ENCODE data around the gene TSPAN18.
A peak's percentile ranks its signal among the peaks of the same experiment; 100 is the strongest.

The TSPAN18 gene

DNA sequence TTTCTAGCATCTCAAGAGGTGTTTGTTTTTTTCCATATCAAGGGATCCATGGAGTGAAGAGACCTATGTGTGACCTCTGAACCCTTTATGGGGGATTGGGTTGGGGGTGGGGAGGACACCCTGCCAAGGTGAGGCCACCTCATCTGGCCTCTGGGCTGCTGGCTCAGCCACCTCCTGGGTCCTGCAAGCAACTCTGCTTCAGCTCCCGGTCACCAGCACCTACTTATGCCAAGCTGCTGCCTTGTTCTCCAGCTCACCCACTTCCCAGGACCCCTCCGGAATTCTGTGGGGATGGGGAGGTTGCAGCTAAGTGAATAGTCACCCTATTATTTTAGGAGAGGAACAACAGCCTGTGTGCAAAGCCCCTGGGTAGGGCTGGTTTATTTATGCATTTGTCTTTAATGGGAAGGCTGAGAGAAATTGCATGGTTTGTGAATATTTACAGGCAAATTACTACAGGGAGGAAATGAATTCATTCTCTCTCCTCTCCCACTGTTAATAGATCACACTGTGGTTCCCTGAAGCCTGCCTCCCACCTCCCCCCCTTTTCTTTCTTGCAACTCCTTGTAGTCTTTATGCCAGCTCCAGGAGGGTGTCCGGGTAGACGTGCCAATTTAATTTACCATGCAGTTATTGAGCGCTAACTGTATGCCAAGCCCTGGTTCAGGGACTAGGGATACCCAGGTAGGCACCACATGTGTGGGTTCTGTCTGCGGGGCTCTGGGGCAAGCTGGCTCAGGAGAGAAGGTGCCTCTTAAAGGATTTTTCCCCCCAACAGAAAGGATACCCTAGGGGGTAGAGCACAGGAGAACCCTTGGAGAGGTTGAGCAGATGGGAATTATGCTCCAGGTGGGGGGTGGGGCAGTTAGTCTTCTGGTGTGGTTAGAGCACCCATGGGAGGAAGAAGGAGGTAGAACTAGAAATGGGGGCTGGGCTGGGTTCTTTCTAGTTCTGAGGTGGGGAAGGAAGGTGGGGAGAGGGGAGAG is 50.7 kb downstream of the TSPAN18 start:
- Histone ChIP-seq H3K9me3 (ENCODE audit: low read depth, low read length) (no peaks in the 10 kb centered on the region), H3K27ac (peak overlapping the region; percentile 82; the same call in 1 of the 2 replicates), H3K9ac (ENCODE audit: insufficient read length) (no peak overlapping the region), H3K4me3 (peak overlapping the region; percentile 50), H3K36me3 (ENCODE audit: insufficient read depth, low read length) (no peaks in the 10 kb centered on the region)
- TF ChIP-seq FOXP2 (optimal IDR thresholded peaks at IDR 0.05; ENCODE audit: control extremely low read depth, extremely low read length, insufficient read depth) (no peak), EZH2 (IDR thresholded peaks at IDR 0.05) (no peak)
- DNase-seq (ENCODE audit: low read depth, low spot score), result peak; percentile 75

DNA sequence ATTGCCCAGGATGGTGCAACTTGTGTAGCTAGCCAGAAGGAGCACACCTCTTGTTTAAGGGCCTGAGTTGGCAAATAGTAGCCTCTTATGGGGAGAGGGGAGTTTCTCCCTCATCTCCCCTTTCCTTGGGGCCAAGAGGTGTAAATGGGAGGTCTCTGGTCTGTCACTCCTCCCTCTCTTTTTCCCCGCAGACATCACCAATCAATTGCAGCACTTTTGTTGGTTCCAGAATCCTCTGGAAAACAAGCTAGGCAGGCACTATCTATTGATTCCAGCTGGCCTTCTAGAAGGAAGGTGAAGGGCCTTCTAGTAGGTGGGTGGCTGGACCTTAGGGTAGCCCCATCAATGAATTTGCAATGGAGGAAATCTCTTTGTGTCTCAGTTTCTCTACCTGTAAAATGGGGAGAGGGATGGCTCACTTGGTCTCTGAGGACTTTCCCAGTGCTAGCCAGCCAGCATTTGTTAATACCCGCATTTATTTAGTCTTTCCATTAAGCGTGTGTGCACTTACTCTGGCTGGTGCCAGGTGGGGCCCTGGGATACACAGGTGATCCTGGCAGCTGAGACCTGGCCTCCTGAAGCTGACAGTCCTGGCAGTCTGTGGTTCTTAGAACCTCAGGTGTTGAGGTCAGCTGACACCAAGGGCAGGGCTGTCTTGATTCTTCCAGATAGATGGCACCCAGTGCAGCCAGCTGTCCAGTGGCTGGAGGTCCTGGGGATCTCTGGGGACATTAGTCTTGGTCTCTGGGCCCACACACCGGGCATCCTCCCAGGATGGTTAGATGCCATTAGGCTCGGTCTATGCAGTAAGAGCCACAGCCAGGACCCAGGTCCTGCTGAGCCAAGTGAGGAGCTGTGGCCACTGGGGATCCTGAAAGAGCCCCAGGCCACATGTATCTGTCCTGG is 51.7 kb downstream of the TSPAN18 start:
- no peak overlapping the region for H3K9ac ChIP-seq (ENCODE audit: insufficient read length)
- H3K4me3 ChIP-seq, result peak overlapping the region; percentile 50
- DNase-seq (ENCODE audit: low read depth, low spot score), result no peak
- H3K36me3 ChIP-seq (ENCODE audit: insufficient read depth, low read length), result no peaks in the 10 kb centered on the region
- TF ChIP-seq EZH2 (IDR thresholded peaks at IDR 0.05) (no peak), FOXP2 (optimal IDR thresholded peaks at IDR 0.05; ENCODE audit: control extremely low read depth, extremely low read length, insufficient read depth) (no peak), POLR2AphosphoS5 (IDR thresholded peaks at IDR 0.05; ENCODE audit: borderline replicate concordance, low read depth, low read length) (no peak)
- H3K9me3 ChIP-seq (ENCODE audit: low read depth, low read length), result no peaks in the 10 kb centered on the region
- peak overlapping the region; percentile 82; the same call in 1 of the 2 replicates for H3K27ac ChIP-seq

GRCh38 chr11:44779736-44780520 is 53.2 kb downstream of the TSPAN18 start:
- DNase-seq (ENCODE audit: low read depth, low spot score), result no peak
- TF ChIP-seq FOXP2 (optimal IDR thresholded peaks at IDR 0.05; ENCODE audit: control extremely low read depth, extremely low read length, insufficient read depth) (no peak), EZH2 (IDR thresholded peaks at IDR 0.05) (no peak), POLR2AphosphoS5 (IDR thresholded peaks at IDR 0.05; ENCODE audit: borderline replicate concordance, low read depth, low read length) (no peak)
- no peaks in the 10 kb centered on the region for H3K9me3 ChIP-seq (ENCODE audit: low read depth, low read length)
- H3K4me3 ChIP-seq, result no peak overlapping the region
- H3K36me3 ChIP-seq (ENCODE audit: insufficient read depth, low read length), result no peaks in the 10 kb centered on the region
- H3K9ac ChIP-seq (ENCODE audit: insufficient read length), result no peak overlapping the region
- no peak overlapping the region for H3K27ac ChIP-seq

DNA sequence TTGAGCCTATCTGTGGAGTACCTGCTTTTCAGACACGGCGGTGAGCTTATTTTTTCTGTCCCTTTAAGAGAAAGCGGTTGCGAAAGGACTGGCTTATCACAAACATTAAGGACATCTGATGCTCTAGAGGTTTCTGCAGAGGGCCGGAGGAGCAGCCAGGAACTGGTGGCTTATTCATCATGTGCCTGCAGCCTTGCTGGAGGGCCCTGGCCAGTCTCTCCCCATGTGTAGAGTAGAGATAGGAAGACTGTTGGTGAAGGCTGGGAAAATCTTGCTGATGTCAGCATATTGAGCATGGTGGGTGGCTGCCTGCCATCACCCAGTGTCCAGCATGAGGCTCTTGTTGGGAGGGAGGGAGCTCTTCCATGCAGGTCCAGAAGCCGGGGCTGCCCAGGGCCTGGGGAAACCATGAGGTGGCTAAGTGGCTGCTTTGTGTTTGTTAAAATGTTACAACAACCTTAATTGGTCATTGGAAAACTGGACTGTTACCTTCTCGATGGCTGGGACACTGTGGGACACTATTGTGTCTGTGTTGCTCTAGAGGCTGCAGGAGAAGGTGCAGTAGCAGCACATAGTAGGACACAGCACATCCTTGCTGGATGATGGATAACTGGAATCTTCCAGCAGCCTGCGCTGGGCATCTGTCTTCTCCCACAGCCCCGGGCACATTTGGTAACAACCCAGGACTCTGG is 54.3 kb downstream of the TSPAN18 start:
- no peak overlapping the region for H3K4me3 ChIP-seq
- no peak for DNase-seq (ENCODE audit: low read depth, low spot score)
- H3K9ac ChIP-seq (ENCODE audit: insufficient read length), result no peak overlapping the region
- H3K9me3 ChIP-seq (ENCODE audit: low read depth, low read length), result no peaks in the 10 kb centered on the region
- TF ChIP-seq POLR2AphosphoS5 (IDR thresholded peaks at IDR 0.05; ENCODE audit: borderline replicate concordance, low read depth, low read length) (no peak), FOXP2 (optimal IDR thresholded peaks at IDR 0.05; ENCODE audit: control extremely low read depth, extremely low read length, insufficient read depth) (no peak), EZH2 (IDR thresholded peaks at IDR 0.05) (no peak)
- H3K27ac ChIP-seq, result peak overlapping the region; percentile 44; the same call in 1 of the 2 replicates
- H3K36me3 ChIP-seq (ENCODE audit: insufficient read depth, low read length), result no peaks in the 10 kb centered on the region

DNA sequence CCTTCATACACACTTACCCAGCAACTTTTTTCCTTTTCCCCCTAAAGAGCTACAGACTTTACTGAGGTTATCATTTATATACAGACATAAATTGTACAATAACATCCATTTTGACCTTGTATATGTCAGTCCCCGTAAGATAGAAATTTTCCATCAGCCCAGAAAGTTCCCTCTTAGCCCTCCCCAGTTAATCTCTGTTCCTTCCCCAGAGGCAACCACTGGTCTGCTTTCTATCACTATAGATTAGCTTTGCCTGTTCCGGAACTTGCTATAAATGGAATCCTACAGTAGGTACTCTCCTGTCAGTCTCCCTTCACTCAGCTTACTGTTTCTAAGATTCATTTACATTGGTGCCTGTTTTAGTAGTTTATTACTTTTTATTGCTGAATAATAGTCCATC is 54.9 kb downstream of the TSPAN18 start:
- no peak for DNase-seq (ENCODE audit: low read depth, low spot score)
- no peak overlapping the region for H3K4me3 ChIP-seq
- no peaks in the 10 kb centered on the region for H3K36me3 ChIP-seq (ENCODE audit: insufficient read depth, low read length)
- no peaks in the 10 kb centered on the region for H3K9me3 ChIP-seq (ENCODE audit: low read depth, low read length)
- no peak overlapping the region for H3K9ac ChIP-seq (ENCODE audit: insufficient read length)
- TF ChIP-seq POLR2AphosphoS5 (IDR thresholded peaks at IDR 0.05; ENCODE audit: borderline replicate concordance, low read depth, low read length) (no peak), EZH2 (IDR thresholded peaks at IDR 0.05) (no peak), FOXP2 (optimal IDR thresholded peaks at IDR 0.05; ENCODE audit: control extremely low read depth, extremely low read length, insufficient read depth) (no peak)
- H3K27ac ChIP-seq, result no peak overlapping the region

- TF ChIP-seq FOXP2 (optimal IDR thresholded peaks at IDR 0.05; ENCODE audit: control extremely low read depth, extremely low read length, insufficient read depth), result no peak
- no peak for TF ChIP-seq POLR2AphosphoS5 (IDR thresholded peaks at IDR 0.05; ENCODE audit: borderline replicate concordance, low read depth, low read length)
- no peak for TF ChIP-seq EZH2 (IDR thresholded peaks at IDR 0.05)
Measured at GRCh38 chr11:44782478-44782877, 55.7 kb downstream of the TSPAN18 start.

GRCh38 chr11:44784436-44784760 is 57.6 kb downstream of the TSPAN18 start:
- Histone ChIP-seq H3K4me3 (peak overlapping the region; percentile 59), H3K36me3 (ENCODE audit: insufficient read depth, low read length) (no peaks in the 10 kb centered on the region), H3K27ac (peak overlapping the region; percentile 53; the same call in 1 of the 2 replicates), H3K9ac (ENCODE audit: insufficient read length) (no peak overlapping the region), H3K9me3 (ENCODE audit: low read depth, low read length) (no peaks in the 10 kb centered on the region)
- TF ChIP-seq POLR2AphosphoS5 (IDR thresholded peaks at IDR 0.05; ENCODE audit: borderline replicate concordance, low read depth, low read length), result no peak
- DNase-seq (ENCODE audit: low read depth, low spot score), result no peak

More at GRCh38 chr11:44782478-44782877, 55.7 kb downstream of the TSPAN18 start:
- Histone ChIP-seq H3K9me3 (ENCODE audit: low read depth, low read length) (no peaks in the 10 kb centered on the region), H3K36me3 (ENCODE audit: insufficient read depth, low read length) (no peaks in the 10 kb centered on the region), H3K4me3 (no peak overlapping the region), H3K9ac (ENCODE audit: insufficient read length) (no peak overlapping the region), H3K27ac (no peak overlapping the region)
- no peak for DNase-seq (ENCODE audit: low read depth, low spot score)

Measured in SK-N-MC (cell line).